PC-9 (cell line): ENCODE data around the gene ZFHX3.

Experiments
- EZH2 ChIP-seq: fragments of 200-600 bp; sonication (generic); IDR thresholded peaks from 2 replicates; pipeline ENCODE4 v1.8.0; 2017; ENCODE audit warnings: antibody characterized with exemption, low read depth
- TF ChIP-seq, protein P1 (sequence below): fragments of 200-600 bp; sonication (generic); conservative IDR thresholded peaks from 2 replicates; pipeline ENCODE4 v1.6.1; 2017; ENCODE audit warnings: mixed run types, antibody characterized with exemption, mild to moderate bottlenecking, moderate library complexity

DNA sequence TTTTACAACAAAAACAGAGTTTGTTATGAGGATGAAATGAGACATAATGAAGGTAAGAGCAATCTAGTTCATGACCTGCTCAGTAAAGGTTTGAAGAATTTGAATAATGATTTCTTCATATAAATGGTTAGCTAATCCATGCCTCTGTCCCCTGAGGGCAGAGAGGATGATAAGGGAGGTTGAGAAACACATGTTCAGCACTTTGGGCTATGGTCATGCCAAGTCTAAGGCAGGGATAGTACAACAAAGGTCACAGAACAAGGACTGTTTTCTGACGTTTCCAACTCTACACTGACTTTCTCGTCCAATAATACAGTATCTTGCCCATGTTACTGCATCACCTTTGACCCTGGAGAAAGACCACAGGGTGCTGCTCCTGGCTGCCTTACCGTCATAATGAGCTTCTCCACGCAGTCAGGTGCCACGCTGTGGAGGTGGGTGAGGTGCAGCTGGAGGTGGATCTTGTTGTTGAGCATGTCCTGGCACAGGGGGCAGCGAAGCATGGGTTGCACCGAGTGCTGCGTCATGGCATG, 236.7 kb downstream of the ZFHX3 start:
- no peak for TF ChIP-seq EZH2
- TF ChIP-seq, protein P1, sequence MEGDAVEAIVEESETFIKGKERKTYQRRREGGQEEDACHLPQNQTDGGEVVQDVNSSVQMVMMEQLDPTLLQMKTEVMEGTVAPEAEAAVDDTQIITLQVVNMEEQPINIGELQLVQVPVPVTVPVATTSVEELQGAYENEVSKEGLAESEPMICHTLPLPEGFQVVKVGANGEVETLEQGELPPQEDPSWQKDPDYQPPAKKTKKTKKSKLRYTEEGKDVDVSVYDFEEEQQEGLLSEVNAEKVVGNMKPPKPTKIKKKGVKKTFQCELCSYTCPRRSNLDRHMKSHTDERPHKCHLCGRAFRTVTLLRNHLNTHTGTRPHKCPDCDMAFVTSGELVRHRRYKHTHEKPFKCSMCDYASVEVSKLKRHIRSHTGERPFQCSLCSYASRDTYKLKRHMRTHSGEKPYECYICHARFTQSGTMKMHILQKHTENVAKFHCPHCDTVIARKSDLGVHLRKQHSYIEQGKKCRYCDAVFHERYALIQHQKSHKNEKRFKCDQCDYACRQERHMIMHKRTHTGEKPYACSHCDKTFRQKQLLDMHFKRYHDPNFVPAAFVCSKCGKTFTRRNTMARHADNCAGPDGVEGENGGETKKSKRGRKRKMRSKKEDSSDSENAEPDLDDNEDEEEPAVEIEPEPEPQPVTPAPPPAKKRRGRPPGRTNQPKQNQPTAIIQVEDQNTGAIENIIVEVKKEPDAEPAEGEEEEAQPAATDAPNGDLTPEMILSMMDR = no peak
